Activated CD8-positive, alpha-beta memory T cell treated with anti-CD3 and anti-CD28 coated beads for 1 hour (primary cell): ENCODE data around the gene CDH8.

Source experiments
- DNase-seq, 2 donors: peaks; one replicate each; pipeline ENCODE4 v3.0.0-alpha.2; 2020; ENCODE audit warnings: low read depth in 1 of 2; ENCODE audit errors: extremely low read depth in 1 of 2

CDH8 gene, protein sequence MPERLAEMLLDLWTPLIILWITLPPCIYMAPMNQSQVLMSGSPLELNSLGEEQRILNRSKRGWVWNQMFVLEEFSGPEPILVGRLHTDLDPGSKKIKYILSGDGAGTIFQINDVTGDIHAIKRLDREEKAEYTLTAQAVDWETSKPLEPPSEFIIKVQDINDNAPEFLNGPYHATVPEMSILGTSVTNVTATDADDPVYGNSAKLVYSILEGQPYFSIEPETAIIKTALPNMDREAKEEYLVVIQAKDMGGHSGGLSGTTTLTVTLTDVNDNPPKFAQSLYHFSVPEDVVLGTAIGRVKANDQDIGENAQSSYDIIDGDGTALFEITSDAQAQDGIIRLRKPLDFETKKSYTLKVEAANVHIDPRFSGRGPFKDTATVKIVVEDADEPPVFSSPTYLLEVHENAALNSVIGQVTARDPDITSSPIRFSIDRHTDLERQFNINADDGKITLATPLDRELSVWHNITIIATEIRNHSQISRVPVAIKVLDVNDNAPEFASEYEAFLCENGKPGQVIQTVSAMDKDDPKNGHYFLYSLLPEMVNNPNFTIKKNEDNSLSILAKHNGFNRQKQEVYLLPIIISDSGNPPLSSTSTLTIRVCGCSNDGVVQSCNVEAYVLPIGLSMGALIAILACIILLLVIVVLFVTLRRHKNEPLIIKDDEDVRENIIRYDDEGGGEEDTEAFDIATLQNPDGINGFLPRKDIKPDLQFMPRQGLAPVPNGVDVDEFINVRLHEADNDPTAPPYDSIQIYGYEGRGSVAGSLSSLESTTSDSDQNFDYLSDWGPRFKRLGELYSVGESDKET

DNA sequence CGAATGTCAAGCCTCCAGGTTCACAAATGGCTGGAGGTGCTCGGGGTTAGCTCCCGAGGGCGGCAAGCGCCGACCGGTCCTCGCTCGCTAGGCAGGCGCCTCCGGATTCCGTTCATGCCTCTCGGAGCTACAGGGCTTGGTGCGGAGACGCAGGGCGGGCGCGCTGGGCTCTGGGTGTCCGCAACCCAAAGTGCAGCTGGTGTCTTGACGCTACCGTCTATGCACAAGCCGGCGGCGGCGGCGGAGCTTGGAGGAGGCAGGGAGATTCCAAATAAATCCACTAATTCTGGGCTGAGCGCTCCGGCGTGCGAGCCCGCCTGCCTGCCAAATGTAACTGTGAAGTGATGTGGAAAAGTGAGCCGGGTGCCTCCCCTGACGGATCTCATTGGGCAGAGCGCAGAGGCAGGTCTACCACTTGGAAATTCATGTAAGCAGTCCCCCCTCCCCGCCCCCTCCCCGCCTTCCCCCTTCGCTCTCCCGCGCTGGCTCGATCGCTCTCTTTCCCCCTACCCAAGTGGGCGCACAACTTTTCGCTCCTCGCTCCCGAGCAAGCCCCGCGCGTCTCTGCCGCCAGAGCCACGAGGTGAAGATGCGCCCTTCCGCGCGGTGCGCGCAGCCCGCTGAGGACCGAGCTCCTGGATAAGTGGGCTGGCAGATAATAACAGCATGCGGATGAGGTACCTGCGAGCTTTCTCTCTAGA, at the start of gene CDH8:
TSS of gene CDH8 (minus strand) at position 338 of the 701 bp plus-strand sequence. CDS start 15,035 bp downstream, outside the sequence.
- no peak for DNase-seq

DNA sequence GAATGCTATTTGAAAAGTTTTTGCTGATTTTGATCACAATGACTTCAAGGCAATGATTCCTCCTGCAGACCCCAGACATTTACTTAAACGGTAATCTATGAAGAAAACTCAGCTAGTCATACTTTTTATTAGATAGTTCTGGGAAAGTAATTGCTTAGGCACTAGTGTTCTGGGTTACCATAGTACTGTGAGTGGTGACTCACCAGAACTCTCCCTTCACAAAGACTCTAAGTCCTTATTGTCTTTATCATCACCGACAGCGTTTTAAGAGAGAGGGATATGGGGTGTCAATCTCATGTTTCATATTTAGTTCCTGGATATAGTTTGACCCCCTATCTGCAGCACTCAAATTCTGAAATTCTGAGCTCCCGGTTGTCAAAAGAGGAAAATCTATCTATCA, 43.0 kb upstream of the CDH8 start:
- no peak for DNase-seq

DNA sequence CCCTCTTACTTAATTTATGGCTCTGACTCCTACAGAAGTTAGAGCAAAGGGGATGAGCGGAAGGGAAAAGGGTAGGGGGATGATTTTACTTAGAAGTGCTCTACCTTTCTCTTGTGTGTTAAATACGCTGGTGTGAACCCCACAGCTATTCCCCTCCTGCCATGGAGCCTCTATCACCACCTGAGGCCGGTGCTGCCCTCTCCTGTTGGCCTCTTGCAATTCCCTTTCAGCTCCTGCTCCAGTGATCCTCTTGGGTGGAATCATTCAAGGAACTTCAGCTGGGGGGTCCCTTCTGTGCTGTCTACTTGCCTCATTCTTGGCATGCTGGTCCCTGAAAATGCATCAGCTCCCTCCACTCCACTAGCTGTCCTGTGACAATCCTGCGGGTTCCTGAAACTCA, 41.8 kb upstream of the CDH8 start:
- DNase-seq = no peak

DNA sequence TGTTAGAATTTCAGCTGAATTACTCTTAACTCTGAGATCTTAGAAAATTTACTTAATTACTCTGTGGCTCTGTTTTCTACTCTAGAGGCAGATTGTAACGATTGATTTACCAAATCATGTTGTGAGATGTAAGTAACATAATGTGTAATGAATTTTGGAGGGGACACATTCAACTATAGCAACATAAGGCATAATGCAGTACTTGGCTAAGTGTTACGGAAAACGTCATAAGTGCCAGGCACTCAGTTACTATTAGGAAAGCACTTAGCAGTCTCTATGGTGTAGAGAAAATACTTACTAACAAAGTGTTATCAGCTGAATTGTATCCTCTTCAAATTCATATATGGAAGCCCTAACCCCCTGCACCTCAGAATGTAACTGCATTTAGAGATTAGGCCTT, 40.6 kb upstream of the CDH8 start:
- DNase-seq = no peak

DNA sequence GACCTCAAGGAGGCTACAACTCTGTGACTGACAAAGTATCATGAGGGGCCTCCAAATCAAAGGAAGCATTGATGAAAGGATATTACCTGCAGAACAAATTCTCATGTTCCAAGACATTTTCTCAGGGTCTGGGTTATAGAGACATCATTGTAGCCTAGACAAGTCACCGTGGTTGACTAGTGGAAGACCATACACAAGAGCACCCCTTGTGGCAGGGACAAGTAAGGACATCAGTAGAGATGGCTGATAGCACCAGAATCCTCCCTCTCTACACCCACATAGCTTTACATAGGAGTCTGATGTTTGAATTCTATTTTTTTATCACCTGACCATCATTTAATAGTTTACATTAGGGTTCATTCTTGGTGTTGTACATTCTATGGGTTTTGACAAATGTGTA, 32.5 kb upstream of the CDH8 start:
- no peak for DNase-seq

DNA sequence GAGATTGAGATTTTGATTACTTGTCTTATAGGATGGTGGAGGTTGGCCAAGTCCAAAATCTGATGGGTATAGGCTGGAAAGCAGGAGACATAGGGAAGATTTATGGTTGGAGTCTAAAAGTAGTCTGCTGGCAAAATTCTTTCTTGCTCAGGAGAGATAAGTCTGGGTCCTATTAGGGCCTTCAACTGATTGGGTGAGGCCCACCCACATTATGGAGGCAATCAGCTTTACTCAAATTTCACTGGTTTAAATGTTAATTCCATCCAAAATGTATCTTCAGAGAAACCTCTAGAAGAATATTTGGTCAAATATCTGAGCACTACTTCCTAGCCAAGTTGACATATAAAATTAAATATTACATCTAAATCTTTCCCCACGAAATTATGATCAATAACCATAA, 31.7 kb upstream of the CDH8 start:
- DNase-seq = no peak

- DNase-seq = no peak
These were observed 30.9 kb upstream of the CDH8 start for GRCh38 chr16:62067182-62067581.

GRCh38 chr16:62066747-62067146, 30.5 kb upstream of the CDH8 start:
- no peak for DNase-seq

DNA sequence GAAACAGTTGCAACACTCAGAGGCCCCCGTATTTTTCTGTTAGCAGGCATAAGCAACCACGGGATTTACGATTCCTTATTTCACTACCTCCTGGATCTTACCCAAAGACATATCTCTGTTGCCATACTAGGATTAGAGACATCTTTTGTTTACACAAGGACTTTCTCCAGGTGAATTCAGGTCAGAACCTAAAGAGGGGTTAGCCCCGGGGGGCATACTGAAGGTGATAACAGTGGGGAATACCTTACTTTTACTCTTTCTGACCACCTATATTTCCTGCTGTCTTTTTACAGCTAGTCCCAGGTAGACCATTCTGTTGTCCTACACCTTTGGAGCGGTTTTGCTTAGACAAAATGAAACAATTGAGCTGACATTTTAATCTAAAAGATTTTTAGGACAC, 27.9 kb upstream of the CDH8 start:
- DNase-seq = no peak

DNA sequence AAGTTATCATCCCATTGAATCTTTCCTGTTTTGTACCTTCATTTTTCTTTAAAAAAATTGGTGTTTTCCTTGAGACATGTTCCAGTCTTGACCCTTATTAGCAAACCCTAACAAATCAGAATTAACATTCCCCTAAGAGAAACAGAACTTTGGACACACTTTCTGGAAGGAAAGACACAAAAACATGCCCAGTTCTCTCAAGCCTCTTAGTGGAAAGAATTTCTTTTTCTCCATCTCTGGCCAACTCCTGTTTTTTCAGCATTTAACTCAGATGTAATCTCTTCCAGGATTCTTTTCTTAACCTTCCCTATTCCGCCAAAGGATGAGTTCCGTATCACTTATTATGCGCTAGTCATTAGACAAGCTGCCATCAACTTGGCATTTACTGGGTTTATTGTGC, 23.9 kb upstream of the CDH8 start:
- DNase-seq = no peak

- DNase-seq = no peak
These were observed 23.3 kb upstream of the CDH8 start for GRCh38 chr16:62059527-62059926.

- no peak for DNase-seq
These were observed 22.2 kb upstream of the CDH8 start for GRCh38 chr16:62058412-62058811.

DNA sequence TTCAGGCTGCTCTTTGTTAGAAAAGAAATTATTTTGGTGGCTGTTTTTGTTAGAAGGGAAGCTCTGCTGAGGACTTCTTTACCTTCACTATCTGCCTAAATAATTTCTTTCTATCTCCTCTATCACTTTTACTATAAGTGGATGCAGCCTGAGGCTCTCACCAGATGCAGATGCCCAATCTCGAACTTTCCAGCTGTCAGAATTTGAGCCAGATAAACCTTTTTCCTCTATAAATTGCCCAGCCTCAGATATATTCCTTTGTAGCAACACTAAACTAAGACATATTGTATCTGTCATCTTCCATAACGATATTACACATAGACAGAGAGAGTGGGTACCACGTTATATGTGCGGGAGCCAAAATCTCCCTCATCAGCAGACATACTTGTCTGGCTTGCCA, 15.7 kb upstream of the CDH8 start:
- DNase-seq = no peak

DNA sequence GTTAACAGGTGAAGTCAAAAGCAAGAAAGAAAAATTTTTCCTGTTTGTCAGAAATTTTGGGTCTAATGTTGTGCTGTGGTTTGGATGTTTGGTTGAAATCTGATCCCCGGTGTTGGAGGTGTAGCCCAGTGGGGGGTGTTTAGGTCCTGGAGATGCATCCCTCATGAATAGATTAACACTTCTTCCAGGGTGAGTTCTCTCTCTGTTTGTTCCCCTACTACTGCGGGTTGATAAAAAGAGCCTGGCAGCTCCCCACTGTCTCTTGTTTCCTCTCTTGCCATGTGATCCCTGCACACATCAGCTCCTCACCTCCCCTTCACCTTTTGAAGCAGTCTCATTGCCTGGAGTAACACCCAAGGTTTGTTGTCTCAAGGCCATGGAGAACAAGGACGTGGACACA, 14.6 kb upstream of the CDH8 start:
- no peak for DNase-seq

DNA sequence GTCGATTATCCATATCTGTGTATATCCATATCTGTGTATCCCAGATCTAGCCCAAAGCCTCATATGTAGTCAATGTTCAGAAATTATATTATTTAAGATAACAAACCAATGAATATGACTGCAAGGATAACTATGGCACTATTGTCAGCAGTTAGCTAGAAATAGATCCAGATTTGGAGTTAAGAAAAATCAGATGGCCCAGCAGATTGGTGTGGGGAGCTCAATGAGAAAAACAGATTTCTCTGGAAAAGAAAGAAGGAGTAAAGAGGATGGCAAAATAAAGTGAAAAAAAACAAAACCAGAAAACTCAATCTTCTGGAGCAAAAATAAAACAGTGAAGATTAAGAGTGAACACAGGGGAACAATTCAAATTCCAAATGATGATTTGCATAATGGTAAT, 10.6 kb upstream of the CDH8 start:
- DNase-seq = no peak

GRCh38 chr16:62041401-62041800, 5.2 kb upstream of the CDH8 start:
- no peak for DNase-seq

DNA sequence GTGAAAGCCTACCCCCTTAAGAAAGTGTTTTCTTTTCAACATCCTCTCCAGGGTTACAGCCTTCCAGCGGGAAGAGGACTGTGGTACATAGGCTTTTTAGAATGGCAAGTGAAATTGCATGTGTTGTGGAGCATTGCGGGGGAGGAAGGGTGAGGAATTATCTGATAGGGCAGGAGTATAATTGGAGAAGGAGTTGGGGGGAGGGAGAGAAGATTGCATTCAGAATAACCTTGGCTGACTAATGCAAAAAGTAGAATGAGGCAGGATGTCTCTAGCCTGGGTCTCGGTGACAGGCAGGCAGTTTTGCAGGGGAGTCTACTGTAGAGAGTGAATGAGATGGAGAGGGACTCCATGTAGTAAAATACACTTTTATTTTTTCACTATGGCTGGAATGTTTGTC, 2.4 kb upstream of the CDH8 start:
- no peak for DNase-seq

DNA sequence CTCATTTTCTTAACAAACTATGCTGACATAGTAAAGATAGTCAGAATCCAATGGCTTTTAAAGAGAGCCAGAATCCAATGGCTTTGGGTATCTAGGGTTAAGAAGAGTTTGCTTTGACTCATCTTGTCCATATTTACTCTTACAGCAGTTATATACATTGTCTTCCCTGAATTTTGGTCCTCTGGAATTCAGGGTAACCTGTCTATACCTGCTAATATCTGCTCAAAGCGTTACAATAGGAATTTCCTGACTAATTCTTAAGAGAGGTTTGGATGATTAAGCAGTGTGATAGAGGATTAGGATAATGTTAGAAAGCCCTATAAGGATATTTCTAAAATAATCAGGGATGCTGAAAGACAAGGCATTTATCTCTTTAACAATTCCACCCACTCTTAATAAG, 2.0 kb upstream of the CDH8 start:
- DNase-seq = no peak

- no peak for DNase-seq
These were observed 531 bp upstream of the CDH8 start for GRCh38 chr16:62036802-62037135.

GRCh38 chr16:62035115-62036092, 834 bp downstream of the CDH8 start:
- DNase-seq = no peak
